OCI-LY3 (cell line): ENCODE measurements around the gene ICOS.

Experiments used
- EZH2phosphoT487 ChIP-seq: fragments of 200-600 bp; shearing (Covaris generic); IDR thresholded peaks from 2 replicates; pipeline ENCODE4 v1.6.1; 2018; ENCODE audit warnings: antibody characterized with exemption, mixed run types, low read depth
- TF ChIP-seq, protein P1 (sequence below): fragments of 200-600, 300-600 bp; sonication (generic); IDR thresholded peaks from 2 replicates; pipeline ENCODE4 v1.5.1; 2014; ENCODE audit warnings: antibody characterized with exemption, low read length, low read depth

DNA sequence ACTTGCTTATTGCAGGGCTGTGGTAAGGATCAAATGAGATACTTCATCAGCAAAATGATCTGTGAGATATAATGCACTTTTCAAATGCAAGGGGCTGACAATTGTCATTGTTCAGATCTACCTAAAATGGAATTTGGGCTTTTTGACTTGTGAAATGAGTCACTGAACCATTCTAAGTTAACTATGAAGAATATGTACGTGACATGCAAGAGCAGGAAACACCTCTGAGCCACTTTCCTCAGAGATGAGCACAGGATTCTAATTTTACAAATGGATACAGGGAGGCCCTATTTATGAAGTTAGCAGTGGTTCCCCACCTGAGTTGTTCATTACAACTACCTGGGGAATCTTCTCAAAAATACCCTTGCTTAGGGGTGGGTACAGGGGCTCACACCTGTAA, 42.3 kb upstream of the ICOS start:
- TF ChIP-seq, protein P1, sequence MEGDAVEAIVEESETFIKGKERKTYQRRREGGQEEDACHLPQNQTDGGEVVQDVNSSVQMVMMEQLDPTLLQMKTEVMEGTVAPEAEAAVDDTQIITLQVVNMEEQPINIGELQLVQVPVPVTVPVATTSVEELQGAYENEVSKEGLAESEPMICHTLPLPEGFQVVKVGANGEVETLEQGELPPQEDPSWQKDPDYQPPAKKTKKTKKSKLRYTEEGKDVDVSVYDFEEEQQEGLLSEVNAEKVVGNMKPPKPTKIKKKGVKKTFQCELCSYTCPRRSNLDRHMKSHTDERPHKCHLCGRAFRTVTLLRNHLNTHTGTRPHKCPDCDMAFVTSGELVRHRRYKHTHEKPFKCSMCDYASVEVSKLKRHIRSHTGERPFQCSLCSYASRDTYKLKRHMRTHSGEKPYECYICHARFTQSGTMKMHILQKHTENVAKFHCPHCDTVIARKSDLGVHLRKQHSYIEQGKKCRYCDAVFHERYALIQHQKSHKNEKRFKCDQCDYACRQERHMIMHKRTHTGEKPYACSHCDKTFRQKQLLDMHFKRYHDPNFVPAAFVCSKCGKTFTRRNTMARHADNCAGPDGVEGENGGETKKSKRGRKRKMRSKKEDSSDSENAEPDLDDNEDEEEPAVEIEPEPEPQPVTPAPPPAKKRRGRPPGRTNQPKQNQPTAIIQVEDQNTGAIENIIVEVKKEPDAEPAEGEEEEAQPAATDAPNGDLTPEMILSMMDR, result no peak
- no peak for TF ChIP-seq EZH2phosphoT487
